Activated CD4-positive, alpha-beta T cell treated with anti-CD3 and anti-CD28 coated beads for 4 hours (primary cell): Measurements from ENCODE around the gene HES1.

Source experiments
- DNase-seq, 2 donors: peaks; one replicate each; pipeline ENCODE4 v3.0.0-alpha.2; 2020

HES1 gene

GRCh38 chr3:194170793-194171192, 34.8 kb downstream of the HES1 start:
- no peak for DNase-seq

- no peak for DNase-seq
Measured at GRCh38 chr3:194174406-194174805, 38.5 kb downstream of the HES1 start.

- DNase-seq, result no peak
Measured at GRCh38 chr3:194174980-194175379, 39.0 kb downstream of the HES1 start.

- no peak for DNase-seq
Measured at GRCh38 chr3:194176274-194176991, 40.5 kb downstream of the HES1 start.

- DNase-seq, result no peak
Measured at GRCh38 chr3:194177141-194177540, 41.2 kb downstream of the HES1 start.

GRCh38 chr3:194178128-194178527, 42.2 kb downstream of the HES1 start:
- DNase-seq, result no peak

GRCh38 chr3:194178669-194179068, 42.7 kb downstream of the HES1 start:
- no peak for DNase-seq

GRCh38 chr3:194180570-194180969, 44.6 kb downstream of the HES1 start:
- DNase-seq, result no peak

GRCh38 chr3:194181612-194182529, 45.9 kb downstream of the HES1 start:
- DNase-seq, result no peak

GRCh38 chr3:194183271-194183670, 47.3 kb downstream of the HES1 start:
- DNase-seq, result no peak

- no peak for DNase-seq
Measured at GRCh38 chr3:194184265-194184751, 48.4 kb downstream of the HES1 start.

- DNase-seq, result no peak
Measured at GRCh38 chr3:194184801-194185200, 48.9 kb downstream of the HES1 start.

GRCh38 chr3:194185221-194185620, 49.3 kb downstream of the HES1 start:
- DNase-seq, result no peak

GRCh38 chr3:194187233-194187944, 51.4 kb downstream of the HES1 start:
- no peak for DNase-seq
